HCT116 (cell line): ENCODE data around the gene DUXB. TPM values are rescaled to one million over a fixed set of nuclear protein-coding genes. Genes with fewer than 3 reads are reported as not detected.

Source experiments
- ATAC-seq: fragments of 200-7000 bp; cut with Tn5 transposase; 2 replicates; pipeline ENCODE4 v1.9.1; 2020; ENCODE audit warnings: mild to moderate bottlenecking, moderate library complexity
- BruUV-seq: library from RNA; stranded (reverse); fragments of 400-500 nt; replicated peaks from 2 replicates; lab custom pipeline; 2021; lab: Mats Ljungman, UMichigan
- CTCF ChIA-PET: fragments of 300-600 bp; sonication (Branson Sonifier 250); formaldehyde crosslinking; loops from one replicate; lab custom pipeline; 2021; ENCODE audit warnings: antibody characterized with exemption; lab: Charles Lee
- POLR2A ChIA-PET: fragments of 300-600, 350-600 bp; sonication (Branson Sonifier 250); formaldehyde crosslinking; loops from one replicate; lab custom pipeline; 2021; ENCODE audit warnings: antibody characterized with exemption; lab: Charles Lee
- RAD21 ChIA-PET, 2 experiments: fragments of 300-600 bp; sonication (Branson Sonifier 250); formaldehyde crosslinking; loops; one replicate each; lab custom pipeline; 2023; ENCODE audit warnings: low total read pairs in 2 of 2; ENCODE audit not compliant: uncharacterized antibody in 2 of 2, unreplicated experiment in 2 of 2, low non-redundant PET in 1 of 2; lab: Charles Lee
- DNase-seq: peaks from one replicate; pipeline ENCODE4 v3.0.0-alpha.2; 2010; ENCODE audit warnings: low read depth, low spot score
- H2AFZ ChIP-seq: fragments of 200-600 bp; shearing (Covaris generic), sonication (generic); 2 replicates; pipeline ENCODE4 v1.6.1; 2017; ENCODE audit warnings: low read depth, mixed run types, mixed read lengths, antibody characterized with exemption, low read length; ENCODE audit not compliant: poor library complexity, severe bottlenecking
- H3K27ac ChIP-seq: 2 replicates; pipeline ENCODE4 v1.5.1; 2012; ENCODE audit warnings: low read depth, low read length
- H3K27me3 ChIP-seq: fragments of 200-600 bp; sonication (generic); 2 replicates; pipeline ENCODE4 v1.6.1; 2016; ENCODE audit warnings: mixed run types, low read length, mixed read lengths; ENCODE audit not compliant: insufficient read depth
- H3K36me3 ChIP-seq, 2 experiments: fragments of 200-500 bp in 1 of 2; fragments of 200-600 bp in 1 of 2; sonication (Bioruptor generic) in 1 of 2; sonication (generic) in 1 of 2; 2 replicates each; pipeline versions ENCODE4 v1.5.1 to v1.6.1; 2014 to 2016; ENCODE audit warnings: low read length in 2 of 2, inconsistent platforms in 1 of 2, mixed read lengths in 1 of 2, mixed run types in 1 of 2; ENCODE audit not compliant: insufficient read depth in 2 of 2, control insufficient read depth in 1 of 2
- H3K4me1 ChIP-seq, 2 experiments: fragments of 200-600 bp in 1 of 2; sonication (generic) in 1 of 2; 2 replicates each; pipeline versions ENCODE4 v1.5.1 to v1.6.1; 2012 to 2017; ENCODE audit warnings: low read length in 2 of 2, inconsistent platforms in 1 of 2, mild to moderate bottlenecking in 1 of 2, mixed read lengths in 1 of 2, mixed run types in 1 of 2, moderate library complexity in 1 of 2; ENCODE audit not compliant: insufficient read depth in 2 of 2, control insufficient read depth in 1 of 2
- H3K4me2 ChIP-seq: fragments of 200-600 bp; sonication (generic); 2 replicates; pipeline ENCODE4 v1.6.1; 2017; ENCODE audit warnings: mixed run types, low read length, mixed read lengths
- H3K4me3 ChIP-seq, 2 experiments: fragments of 200-600 bp in 1 of 2; sonication (generic) in 1 of 2; replicated peaks in 1 of 2; 2 replicates each; pipeline ENCODE4 v1.5.1; 2011 to 2016; ENCODE audit warnings: low read length in 2 of 2, control low read depth in 1 of 2, low read depth in 1 of 2, mild to moderate bottlenecking in 1 of 2, mixed read lengths in 1 of 2, mixed run types in 1 of 2
- H3K79me2 ChIP-seq: fragments of 200-600 bp; sonication (generic); 2 replicates; pipeline ENCODE4 v1.6.1; 2017; ENCODE audit warnings: mild to moderate bottlenecking, mixed run types, low read length, moderate library complexity, mixed read lengths; ENCODE audit not compliant: insufficient read depth
- H3K9ac ChIP-seq: fragments of 200-600 bp; sonication (generic); 2 replicates; pipeline ENCODE4 v1.6.1; 2016; ENCODE audit warnings: low read length, mixed read lengths
- H3K9me2 ChIP-seq: fragments of 200-600 bp; sonication (generic), shearing (Covaris generic); 2 replicates; pipeline ENCODE4 v1.6.1; 2017; ENCODE audit warnings: mixed run types, mild to moderate bottlenecking, moderate library complexity; ENCODE audit not compliant: insufficient read depth
- H3K9me3 ChIP-seq, 2 experiments: fragments of 200-500 bp in 1 of 2; fragments of 200-600 bp in 1 of 2; sonication (Bioruptor generic) in 1 of 2; sonication (generic) in 1 of 2; 2 replicates each; pipeline ENCODE4 v1.6.1; 2014 to 2017; ENCODE audit warnings: low read length in 2 of 2, mixed read lengths in 2 of 2, inconsistent platforms in 1 of 2, low read depth in 1 of 2, mild to moderate bottlenecking in 1 of 2, mixed run types in 1 of 2, moderate library complexity in 1 of 2; ENCODE audit not compliant: control insufficient read depth in 1 of 2, insufficient read depth in 1 of 2
- H4K20me1 ChIP-seq: fragments of 200-600 bp; sonication (generic), shearing (Covaris generic); 2 replicates; pipeline ENCODE4 v1.6.1; 2017; ENCODE audit warnings: mixed run types, mild to moderate bottlenecking, moderate library complexity; ENCODE audit not compliant: insufficient read depth
- ATF3 ChIP-seq: IDR thresholded peaks from 2 replicates; pipeline ENCODE4 v1.6.1; 2012
- CBX3 ChIP-seq: IDR thresholded peaks from 2 replicates; pipeline ENCODE4 v1.6.1; 2012; ENCODE audit warnings: low read depth
- CEBPB ChIP-seq: IDR thresholded peaks from 2 replicates; pipeline ENCODE4 v1.6.1; 2012; ENCODE audit warnings: low read depth
- EGR1 ChIP-seq: IDR thresholded peaks from 2 replicates; pipeline ENCODE4 v1.6.1; 2012; ENCODE audit warnings: low read depth
- ELF1 ChIP-seq: IDR thresholded peaks from 2 replicates; pipeline ENCODE4 v1.6.1; 2012; ENCODE audit warnings: low read depth, borderline replicate concordance
- EZH2 ChIP-seq: fragments of 200-600 bp; sonication (generic); IDR thresholded peaks from 2 replicates; pipeline ENCODE4 v1.6.1; 2017; ENCODE audit warnings: antibody characterized with exemption, mixed run types
- EZH2phosphoT487 ChIP-seq: fragments of 200-600 bp; IDR thresholded peaks from 2 replicates; pipeline ENCODE4 v1.6.1; 2018; ENCODE audit warnings: antibody characterized with exemption, borderline replicate concordance
- FOSL1 ChIP-seq: IDR thresholded peaks from 2 replicates; pipeline ENCODE4 v1.6.1; 2012; ENCODE audit warnings: low read depth
- JUND ChIP-seq: IDR thresholded peaks from 2 replicates; pipeline ENCODE4 v1.6.1; 2012
- MAX ChIP-seq: IDR thresholded peaks from 2 replicates; pipeline ENCODE4 v1.6.1; 2012
- POLR2A ChIP-seq: IDR thresholded peaks from 2 replicates; pipeline ENCODE4 v1.7.0; 2011; ENCODE audit warnings: borderline replicate concordance; ENCODE audit not compliant: insufficient read depth, insufficient read length; ENCODE audit errors: extremely low read depth
- REST ChIP-seq: IDR thresholded peaks from 2 replicates; pipeline ENCODE4 v1.6.1; 2012; ENCODE audit warnings: low read depth
- SIN3A ChIP-seq: IDR thresholded peaks from 2 replicates; pipeline ENCODE4 v1.6.1; 2012; ENCODE audit warnings: low read depth
- SP1 ChIP-seq: IDR thresholded peaks from 2 replicates; pipeline ENCODE4 v1.6.1; 2012; ENCODE audit warnings: low read depth
- SRF ChIP-seq: IDR thresholded peaks from 2 replicates; pipeline ENCODE4 v1.6.1; 2012; ENCODE audit warnings: low read depth
- TCF7L2 ChIP-seq: IDR thresholded peaks from 2 replicates; pipeline ENCODE4 v1.7.0; 2011; ENCODE audit warnings: borderline replicate concordance, inconsistent platforms; ENCODE audit not compliant: insufficient read depth, insufficient read length; ENCODE audit errors: extremely low read depth
- ZFX ChIP-seq: fragments of 450-650 bp; IDR thresholded peaks from 2 replicates; pipeline ENCODE4 v1.6.1; 2017
- ZNF274 ChIP-seq: fragments of 200-500 bp; sonication (Bioruptor generic); IDR thresholded peaks from 2 replicates; pipeline ENCODE4 v1.6.1; 2014; ENCODE audit warnings: mild to moderate bottlenecking, low read depth, low read length, inconsistent platforms
- intact Hi-C: fragments of 100-400 bp; cut with micrococcal nuclease; formaldehyde crosslinking; loops from 2 replicates; pipeline ENCODE4 v1.10.0; 2022
- total RNA-seq: library from RNA; stranded (reverse); gene quantifications from one replicate; pipeline ENCODE4 v1.2.1, GENCODE V29; 2021; ENCODE audit not compliant: unreplicated experiment
- TF ChIP-seq, protein P1 (sequence below): IDR thresholded peaks from 2 replicates; pipeline ENCODE4 v1.6.1; 2011; ENCODE audit warnings: mild to moderate bottlenecking, low read length, moderate library complexity; ENCODE audit not compliant: insufficient replicate concordance; ENCODE audit errors: extremely low read depth
- TF ChIP-seq, protein P2 (sequence below), 3 experiments: fragments of 200-600 bp in 1 of 3; sonication (generic) in 1 of 3; IDR thresholded peaks in 2 of 3; conservative IDR thresholded peaks in 1 of 3; 2 replicates each; pipeline ENCODE4 v1.5.1; 2012 to 2017; ENCODE audit warnings: low read depth in 2 of 3, low read length in 2 of 3, antibody characterized with exemption in 1 of 3, borderline replicate concordance in 1 of 3, control low read depth in 1 of 3, mild to moderate bottlenecking in 1 of 3, mixed read lengths in 1 of 3, mixed run types in 1 of 3, moderate library complexity in 1 of 3; ENCODE audit not compliant: insufficient read depth in 1 of 3

Gene DUXB
- total RNA-seq, 1 experiment from 2014 or later: not detected

DNA sequence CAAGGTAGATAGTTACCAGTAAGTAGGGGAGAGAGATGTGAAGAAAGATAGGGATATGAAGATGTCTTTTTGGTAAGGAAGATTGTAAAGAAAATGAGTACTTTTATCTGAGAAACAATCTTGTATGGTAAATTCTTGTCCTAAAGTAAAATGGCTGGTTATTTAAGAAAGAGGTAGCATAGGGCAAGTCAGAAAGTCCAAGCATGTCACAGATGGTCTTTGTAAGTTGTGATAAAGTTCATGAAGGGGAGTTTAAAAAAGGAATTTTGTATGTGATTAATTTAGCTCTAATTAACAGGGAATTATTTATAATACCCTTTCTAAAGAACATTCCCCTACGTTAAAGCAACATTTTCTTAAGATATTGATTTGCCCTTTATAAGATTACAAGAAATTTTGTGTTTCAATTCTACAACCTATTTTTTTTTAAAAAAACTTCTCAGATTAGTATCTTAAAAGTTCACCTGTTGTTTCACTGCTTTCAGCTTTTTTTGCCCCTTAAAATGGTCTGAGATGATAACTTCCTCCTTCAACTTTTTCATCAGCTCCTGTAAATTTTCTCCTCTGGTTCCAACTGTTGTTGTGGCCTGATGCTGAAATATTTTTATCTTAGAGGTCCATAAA is 41.3 kb upstream of the DUXB start:
- no peak overlapping the region for H3K9ac ChIP-seq
- no peak overlapping the region for H3K4me3 ChIP-seq
- no peak overlapping the region for H3K27ac ChIP-seq
- peaks cover 0 to 21% of the 10 kb centered on the region in 2 experiments; a peak in 2 of 4 replicates for H3K9me3 ChIP-seq
- TF ChIP-seq CBX3 (no peak), TCF7L2 (no peak), ELF1 (no peak), ZFX (no peak), SRF (no peak), FOSL1 (no peak), SIN3A (no peak), EZH2 (no peak), JUND (no peak), POLR2A (no peak), EZH2phosphoT487 (no peak), EGR1 (no peak), SP1 (no peak), MAX (no peak), REST (no peak), CEBPB (no peak), ZNF274 (no peak), ATF3 (no peak)
- TF ChIP-seq, protein P1, sequence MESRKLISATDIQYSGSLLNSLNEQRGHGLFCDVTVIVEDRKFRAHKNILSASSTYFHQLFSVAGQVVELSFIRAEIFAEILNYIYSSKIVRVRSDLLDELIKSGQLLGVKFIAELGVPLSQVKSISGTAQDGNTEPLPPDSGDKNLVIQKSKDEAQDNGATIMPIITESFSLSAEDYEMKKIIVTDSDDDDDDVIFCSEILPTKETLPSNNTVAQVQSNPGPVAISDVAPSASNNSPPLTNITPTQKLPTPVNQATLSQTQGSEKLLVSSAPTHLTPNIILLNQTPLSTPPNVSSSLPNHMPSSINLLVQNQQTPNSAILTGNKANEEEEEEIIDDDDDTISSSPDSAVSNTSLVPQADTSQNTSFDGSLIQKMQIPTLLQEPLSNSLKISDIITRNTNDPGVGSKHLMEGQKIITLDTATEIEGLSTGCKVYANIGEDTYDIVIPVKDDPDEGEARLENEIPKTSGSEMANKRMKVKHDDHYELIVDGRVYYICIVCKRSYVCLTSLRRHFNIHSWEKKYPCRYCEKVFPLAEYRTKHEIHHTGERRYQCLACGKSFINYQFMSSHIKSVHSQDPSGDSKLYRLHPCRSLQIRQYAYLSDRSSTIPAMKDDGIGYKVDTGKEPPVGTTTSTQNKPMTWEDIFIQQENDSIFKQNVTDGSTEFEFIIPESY: no peak
- TF ChIP-seq, protein P2, sequence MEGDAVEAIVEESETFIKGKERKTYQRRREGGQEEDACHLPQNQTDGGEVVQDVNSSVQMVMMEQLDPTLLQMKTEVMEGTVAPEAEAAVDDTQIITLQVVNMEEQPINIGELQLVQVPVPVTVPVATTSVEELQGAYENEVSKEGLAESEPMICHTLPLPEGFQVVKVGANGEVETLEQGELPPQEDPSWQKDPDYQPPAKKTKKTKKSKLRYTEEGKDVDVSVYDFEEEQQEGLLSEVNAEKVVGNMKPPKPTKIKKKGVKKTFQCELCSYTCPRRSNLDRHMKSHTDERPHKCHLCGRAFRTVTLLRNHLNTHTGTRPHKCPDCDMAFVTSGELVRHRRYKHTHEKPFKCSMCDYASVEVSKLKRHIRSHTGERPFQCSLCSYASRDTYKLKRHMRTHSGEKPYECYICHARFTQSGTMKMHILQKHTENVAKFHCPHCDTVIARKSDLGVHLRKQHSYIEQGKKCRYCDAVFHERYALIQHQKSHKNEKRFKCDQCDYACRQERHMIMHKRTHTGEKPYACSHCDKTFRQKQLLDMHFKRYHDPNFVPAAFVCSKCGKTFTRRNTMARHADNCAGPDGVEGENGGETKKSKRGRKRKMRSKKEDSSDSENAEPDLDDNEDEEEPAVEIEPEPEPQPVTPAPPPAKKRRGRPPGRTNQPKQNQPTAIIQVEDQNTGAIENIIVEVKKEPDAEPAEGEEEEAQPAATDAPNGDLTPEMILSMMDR (IDR thresholded peaks at IDR 0.05 in 2 of 3, conservative IDR thresholded peaks at IDR 0.05 in 1 of 3; ENCODE audit: borderline replicate concordance in 1 of 3, insufficient read depth in 1 of 3, low read depth in 2 of 3, low read length in 2 of 3): no peak
- no peaks in the 10 kb centered on the region for H3K36me3 ChIP-seq
- H3K27me3 ChIP-seq: no peaks in the 10 kb centered on the region
- no peak for ATAC-seq
- ChIA-PET RAD21 (no interaction called here), CTCF (no interaction called here), POLR2A (no interaction called here)
- no peaks in the 10 kb centered on the region for H4K20me1 ChIP-seq
- H3K79me2 ChIP-seq: no peaks in the 10 kb centered on the region
- BruUV-seq: no TSS peak
- H3K4me1 ChIP-seq: no peaks in the 10 kb centered on the region
- no peaks in the 10 kb centered on the region for H3K9me2 ChIP-seq
- H3K4me2 ChIP-seq: no peak overlapping the region
- DNase-seq: peak; percentile 12
- intact Hi-C loops: no loop called here
- no peak overlapping the region for H2AFZ ChIP-seq
